Fibroblast of skin of abdomen (primary cell): ENCODE data around the gene ARHGAP44.

Source experiments
- DNase-seq: peaks from one replicate; pipeline ENCODE4 v3.0.0-alpha.2; 2013

The ARHGAP44 gene

GRCh38 chr17:12899604-12900003 is 110.3 kb downstream of the ARHGAP44 start:
- no peak for DNase-seq

GRCh38 chr17:12900474-12900873 is 111.2 kb downstream of the ARHGAP44 start:
- DNase-seq: no peak

GRCh38 chr17:12902046-12902445 is 112.7 kb downstream of the ARHGAP44 start:
- no peak for DNase-seq

GRCh38 chr17:12907477-12907876 is 118.2 kb downstream of the ARHGAP44 start:
- no peak for DNase-seq

GRCh38 chr17:12909046-12909445 is 119.7 kb downstream of the ARHGAP44 start:
- no peak for DNase-seq

- DNase-seq: no peak
Measured at GRCh38 chr17:12909511-12909910, 120.2 kb downstream of the ARHGAP44 start.

GRCh38 chr17:12911239-12911638 is 121.9 kb downstream of the ARHGAP44 start:
- peak; percentile 18 for DNase-seq

GRCh38 chr17:12917399-12917798 is 128.1 kb downstream of the ARHGAP44 start:
- no peak for DNase-seq

GRCh38 chr17:12918142-12918541 is 128.8 kb downstream of the ARHGAP44 start:
- no peak for DNase-seq

GRCh38 chr17:12922120-12922519 is 132.8 kb downstream of the ARHGAP44 start:
- DNase-seq: no peak

- DNase-seq: no peak
Measured at GRCh38 chr17:12924614-12925013, 135.3 kb downstream of the ARHGAP44 start.

GRCh38 chr17:12927001-12927400 is 137.7 kb downstream of the ARHGAP44 start:
- DNase-seq: no peak

- DNase-seq: peak; percentile 13
Measured at GRCh38 chr17:12927541-12928425, 138.5 kb downstream of the ARHGAP44 start.

- DNase-seq: peak; percentile 6
Measured at GRCh38 chr17:12928736-12929135, 139.4 kb downstream of the ARHGAP44 start.

- no peak for DNase-seq
Measured at GRCh38 chr17:12936501-12936900, 147.2 kb downstream of the ARHGAP44 start.

GRCh38 chr17:12940699-12941098 is 151.4 kb downstream of the ARHGAP44 start:
- DNase-seq: no peak

GRCh38 chr17:12947047-12947446 is 157.7 kb downstream of the ARHGAP44 start:
- no peak for DNase-seq

- DNase-seq: no peak
Measured at GRCh38 chr17:12952012-12952411, 162.7 kb downstream of the ARHGAP44 start.

- no peak for DNase-seq
Measured at GRCh38 chr17:12953156-12953555, 163.9 kb downstream of the ARHGAP44 start.

- no peak for DNase-seq
Measured at GRCh38 chr17:12955521-12955920, 166.2 kb downstream of the ARHGAP44 start.

GRCh38 chr17:12958786-12959185 is 169.5 kb downstream of the ARHGAP44 start:
- DNase-seq: peak; percentile 69

- DNase-seq: peak; percentile 53
Measured at GRCh38 chr17:12959441-12959840, 170.1 kb downstream of the ARHGAP44 start.

GRCh38 chr17:12961655-12962054 is 172.4 kb downstream of the ARHGAP44 start:
- DNase-seq: no peak

- no peak for DNase-seq
Measured at GRCh38 chr17:12963505-12963904, 174.2 kb downstream of the ARHGAP44 start.

- no peak for DNase-seq
Measured at GRCh38 chr17:12964162-12964561, 174.9 kb downstream of the ARHGAP44 start.
